Vagina (tissue), 2 donors: ENCODE data around the gene ARHGAP18. TPM values are rescaled to one million over a fixed set of nuclear protein-coding genes. Genes with fewer than 3 reads are reported as not detected.

Source experiments
- DNase-seq, 2 donors: peaks; one replicate each; pipeline ENCODE4 v3.0.0-alpha.2; 2017; ENCODE audit errors: extremely low spot score in 2 of 2
- H3K27ac ChIP-seq: fragments of 200-600 bp; sonication (generic); one replicate; pipeline ENCODE4 v1.5.1; 2019
- H3K27me3 ChIP-seq: fragments of 200-600 bp; sonication (generic); one replicate; pipeline ENCODE4 v1.5.1; 2019
- H3K36me3 ChIP-seq, 2 donors: fragments of 200-600 bp; sonication (generic); one replicate each; pipeline ENCODE4 v1.5.1; 2017 to 2019
- H3K4me1 ChIP-seq: fragments of 200-600 bp; sonication (generic); one replicate; pipeline ENCODE4 v1.5.1; 2019
- H3K4me3 ChIP-seq, 2 donors: fragments of 200-600 bp; sonication (generic); 1 replicate in 1 of 2; 2 replicates in 1 of 2; pipeline ENCODE4 v1.5.1; 2016 to 2019
- H3K9me3 ChIP-seq: fragments of 200-600 bp; sonication (generic); one replicate; pipeline ENCODE4 v1.5.1; 2019
- CTCF ChIP-seq, 3 experiments: fragments of 450-650 bp in 2 of 3; fragments of 200-600 bp in 1 of 3; sonication (generic) in 1 of 3; IDR thresholded peaks; one replicate each; pipeline ENCODE4 v1.5.1; 2017 to 2019; ENCODE audit warnings: antibody characterized with exemption in 3 of 3, mild to moderate bottlenecking in 2 of 3, moderate library complexity in 2 of 3
- POLR2A ChIP-seq, 2 donors: fragments of 450-650 bp; IDR thresholded peaks; one replicate each; pipeline ENCODE4 v1.6.1; 2017; ENCODE audit warnings: antibody characterized with exemption in 2 of 2, mild to moderate bottlenecking in 2 of 2, moderate library complexity in 2 of 2
- POLR2AphosphoS5 ChIP-seq, 2 donors: sonication (generic); formaldehyde crosslinking; IDR thresholded peaks; one replicate each; pipeline ENCODE4 v1.9.0; 2017; ENCODE audit warnings: antibody characterized with exemption in 2 of 2, mild to moderate bottlenecking in 2 of 2, low read depth in 1 of 2; ENCODE audit not compliant: insufficient read depth in 1 of 2
- intact Hi-C: fragments of 100-400 bp; cut with DNase I; formaldehyde crosslinking; loops from one replicate; pipeline ENCODE4 v1.15.1; 2023
- total RNA-seq: library from RNA; depleted of rRNA; stranded (reverse); fragments of >200 nt; gene quantifications from one replicate; pipeline ENCODE4 v1.2.3, GENCODE V29; 2016

Gene ARHGAP18
- total RNA-seq, 1 donor from 2014 or later: 7.6 TPM

DNA sequence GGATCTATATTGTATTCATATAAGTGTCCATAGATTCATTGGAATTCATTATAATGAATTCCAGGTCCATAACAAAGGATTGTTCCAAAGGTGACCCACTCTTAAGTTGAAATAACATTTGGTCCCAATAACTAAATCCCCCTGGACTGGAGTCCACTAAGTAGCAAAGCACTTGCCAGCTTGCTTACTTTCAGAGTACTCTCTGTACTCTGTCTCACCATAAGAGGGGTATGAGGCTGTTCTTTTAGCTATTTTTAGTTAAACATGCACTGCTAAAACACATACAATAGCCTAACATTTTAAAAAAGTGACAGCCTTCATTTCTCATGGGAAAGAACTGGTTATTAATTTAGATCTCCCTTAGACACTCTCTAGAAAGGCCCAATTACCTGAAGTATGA lies 16.7 kb upstream of the ARHGAP18 start:
- no peak for TF ChIP-seq POLR2AphosphoS5 (IDR thresholded peaks at IDR 0.05; ENCODE audit: insufficient read depth in 1 of 2, low read depth in 1 of 2)
- TF ChIP-seq POLR2A (IDR thresholded peaks at IDR 0.05): no peak
- no peak for TF ChIP-seq CTCF (IDR thresholded peaks at IDR 0.05)
- no peaks in the 10 kb centered on the region for H3K27me3 ChIP-seq
- no peaks in the 10 kb centered on the region for H3K4me1 ChIP-seq
- H3K27ac ChIP-seq: no peak overlapping the region
- H3K36me3 ChIP-seq: no peaks in the 10 kb centered on the region
- DNase-seq: no peak
- H3K4me3 ChIP-seq: no peak overlapping the region
- intact Hi-C loops: no loop called here
- no peaks in the 10 kb centered on the region for H3K9me3 ChIP-seq

DNA sequence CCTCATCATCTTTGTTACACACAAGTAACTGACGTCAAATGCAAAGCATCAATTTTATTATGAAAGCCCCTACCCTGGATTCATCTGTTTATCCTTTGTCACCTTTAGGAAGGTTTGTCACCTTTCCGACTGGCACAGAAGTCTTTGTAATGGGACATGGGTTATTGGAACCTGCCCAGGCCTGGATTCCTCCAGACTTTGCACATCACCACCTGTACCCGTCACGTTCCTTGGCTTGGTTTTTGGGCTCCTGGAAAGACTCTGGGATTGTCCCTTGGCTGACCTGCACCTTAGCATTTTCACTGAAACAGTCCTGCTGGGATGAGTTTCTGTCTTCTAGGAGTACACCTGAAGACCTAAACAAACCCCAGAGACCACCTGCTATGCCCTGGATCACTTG lies 15.4 kb upstream of the ARHGAP18 start:
- H3K27me3 ChIP-seq: no peaks in the 10 kb centered on the region
- DNase-seq: no peak
- intact Hi-C loops: no loop called here
- no peak for TF ChIP-seq CTCF (IDR thresholded peaks at IDR 0.05)
- TF ChIP-seq POLR2A (IDR thresholded peaks at IDR 0.05): no peak
- TF ChIP-seq POLR2AphosphoS5 (IDR thresholded peaks at IDR 0.05; ENCODE audit: insufficient read depth in 1 of 2, low read depth in 1 of 2): no peak
- H3K4me1 ChIP-seq: no peaks in the 10 kb centered on the region
- H3K9me3 ChIP-seq: no peaks in the 10 kb centered on the region
- no peak overlapping the region for H3K4me3 ChIP-seq
- H3K27ac ChIP-seq: no peak overlapping the region
- H3K36me3 ChIP-seq: no peaks in the 10 kb centered on the region

DNA sequence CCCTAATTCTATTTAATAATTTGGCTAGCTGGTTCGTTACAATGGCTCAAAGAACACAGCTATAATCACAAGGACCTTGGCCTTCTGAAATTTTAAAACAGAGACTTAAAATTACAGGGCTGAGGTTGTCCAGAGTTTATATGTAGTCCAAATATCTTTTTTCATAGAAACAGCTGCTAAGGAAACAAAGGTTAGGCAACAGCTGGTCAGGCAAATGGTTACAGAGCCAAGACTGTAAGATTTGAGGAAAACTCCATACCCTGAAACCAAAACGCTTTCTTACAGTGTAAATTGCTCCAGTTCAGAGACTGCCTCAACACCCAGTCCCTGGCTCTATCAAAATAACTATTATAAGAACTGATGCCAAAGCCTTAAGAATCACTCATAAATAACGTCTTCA lies 9.7 kb upstream of the ARHGAP18 start:
- no peak for TF ChIP-seq CTCF (IDR thresholded peaks at IDR 0.05)
- TF ChIP-seq POLR2AphosphoS5 (IDR thresholded peaks at IDR 0.05; ENCODE audit: insufficient read depth in 1 of 2, low read depth in 1 of 2): no peak
- TF ChIP-seq POLR2A (IDR thresholded peaks at IDR 0.05): no peak
- H3K27ac ChIP-seq: no peak overlapping the region
- no peaks in the 10 kb centered on the region for H3K9me3 ChIP-seq
- no peaks in the 10 kb centered on the region for H3K27me3 ChIP-seq
- no peaks in the 10 kb centered on the region for H3K36me3 ChIP-seq
- no peaks in the 10 kb centered on the region for H3K4me1 ChIP-seq
- DNase-seq: no peak
- intact Hi-C loops: no loop called here
- H3K4me3 ChIP-seq: no peak overlapping the region

DNA sequence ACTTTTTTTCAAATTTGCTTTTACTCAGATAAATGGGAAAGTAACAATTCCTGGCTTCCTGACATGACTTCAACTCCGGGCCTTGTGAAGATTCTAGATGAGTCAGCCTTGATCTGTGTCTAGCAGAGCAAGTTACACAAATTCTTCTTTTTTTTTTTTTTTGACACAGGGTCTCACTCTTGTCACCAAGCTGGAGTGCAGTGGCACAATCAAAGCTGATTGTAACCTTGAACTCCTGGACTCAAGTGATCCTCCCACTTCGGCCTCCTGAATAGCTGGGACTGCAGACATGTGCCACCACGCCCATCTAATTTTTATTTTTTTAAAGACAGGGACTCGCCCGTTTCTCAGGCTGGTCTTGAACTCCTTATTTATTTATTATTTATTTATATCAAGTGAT lies 7.3 kb upstream of the ARHGAP18 start:
- DNase-seq: no peak
- intact Hi-C loops: no loop called here
- TF ChIP-seq POLR2A (IDR thresholded peaks at IDR 0.05) (no peak), CTCF (IDR thresholded peaks at IDR 0.05) (no peak), POLR2AphosphoS5 (IDR thresholded peaks at IDR 0.05; ENCODE audit: insufficient read depth in 1 of 2, low read depth in 1 of 2) (no peak)
- Histone ChIP-seq H3K27me3 (no peaks in the 10 kb centered on the region), H3K27ac (no peak overlapping the region), H3K4me3 (no peak overlapping the region), H3K9me3 (no peaks in the 10 kb centered on the region), H3K4me1 (no peaks in the 10 kb centered on the region), H3K36me3 (no peaks in the 10 kb centered on the region)

DNA sequence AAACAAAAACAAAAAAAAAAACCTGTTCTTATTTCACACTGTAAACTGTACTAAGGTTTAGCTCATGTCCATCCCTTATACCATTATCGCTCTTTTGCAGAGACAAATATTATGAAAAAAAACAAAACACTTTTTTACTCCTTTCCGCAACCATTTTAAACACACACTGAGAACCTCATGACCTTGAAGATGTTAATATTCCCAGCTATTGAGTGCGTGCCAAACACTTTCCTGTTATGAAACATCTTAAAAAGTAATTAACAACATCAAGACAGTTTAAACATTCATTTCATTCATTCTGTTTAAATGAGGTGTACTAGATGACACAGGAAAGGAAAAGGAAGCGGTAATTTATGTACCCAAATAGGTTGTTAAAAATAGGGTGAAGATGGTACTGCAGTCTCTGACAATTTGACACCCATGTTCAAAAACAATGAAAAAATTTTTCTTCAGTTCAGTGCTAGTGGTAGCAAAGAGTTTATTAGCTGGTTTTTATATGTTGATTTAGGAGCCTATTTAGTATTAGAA lies 3.9 kb upstream of the ARHGAP18 start:
- TF ChIP-seq POLR2A (IDR thresholded peaks at IDR 0.05) (no peak), POLR2AphosphoS5 (IDR thresholded peaks at IDR 0.05; ENCODE audit: insufficient read depth in 1 of 2, low read depth in 1 of 2) (peak in 1 of 2 donors; percentile 34)
- Histone ChIP-seq H3K27ac (no peak overlapping the region), H3K36me3 (no peaks in the 10 kb centered on the region), H3K27me3 (no peaks in the 10 kb centered on the region), H3K9me3 (no peaks in the 10 kb centered on the region), H3K4me1 (peaks cover 16% of the 10 kb centered on the region), H3K4me3 (no peak overlapping the region)
- DNase-seq: no peak
- intact Hi-C loops: no loop called here
